ENCODE measurements around the gene SP2. TPM values are rescaled to one million over a fixed set of nuclear protein-coding genes. Genes with fewer than 3 reads are reported as not detected.
A peak's percentile ranks its signal among the peaks of the same experiment; 100 is the strongest.

SP2 gene
- total and polyA plus RNA-seq, 4 donors, result 7.5 to 18.0 (median 13.2) TPM

GRCh38 chr17:47906443-47906842, 10.4 kb downstream of the SP2 start:
- H3K4me1 ChIP-seq (ENCODE audit: control insufficient read depth in 1 of 2, insufficient read depth in 2 of 2, low read length in 2 of 2), result peaks cover 0 to 23% of the 10 kb centered on the region in 2 donors
- WGBS, 2 donors, result 57 to 66% methylated on average over 3 of the region's 3 CpGs
- no peaks in the 10 kb centered on the region for H3K27me3 ChIP-seq (ENCODE audit: control insufficient read depth in 1 of 2, insufficient read depth in 2 of 2, low read length in 1 of 2)
- no peaks in the 10 kb centered on the region for H3K9me3 ChIP-seq (ENCODE audit: control insufficient read depth, low read length)
- ATAC-seq (ENCODE audit: low FRiP score), result no peak
- intact Hi-C loops (cut with DNase I), result no loop called here
- peak overlapping the region; percentile 84 to 91 for H3K27ac ChIP-seq (ENCODE audit: low read depth in 1 of 2, low read length in 2 of 2)
- no peak for DNase-seq
- H3K36me3 ChIP-seq (ENCODE audit: control insufficient read depth in 1 of 2, insufficient read depth in 2 of 2, low read length in 1 of 2), result no peaks in the 10 kb centered on the region
- no peak overlapping the region for H3K4me3 ChIP-seq (ENCODE audit: low read length in 2 of 2)

DNA sequence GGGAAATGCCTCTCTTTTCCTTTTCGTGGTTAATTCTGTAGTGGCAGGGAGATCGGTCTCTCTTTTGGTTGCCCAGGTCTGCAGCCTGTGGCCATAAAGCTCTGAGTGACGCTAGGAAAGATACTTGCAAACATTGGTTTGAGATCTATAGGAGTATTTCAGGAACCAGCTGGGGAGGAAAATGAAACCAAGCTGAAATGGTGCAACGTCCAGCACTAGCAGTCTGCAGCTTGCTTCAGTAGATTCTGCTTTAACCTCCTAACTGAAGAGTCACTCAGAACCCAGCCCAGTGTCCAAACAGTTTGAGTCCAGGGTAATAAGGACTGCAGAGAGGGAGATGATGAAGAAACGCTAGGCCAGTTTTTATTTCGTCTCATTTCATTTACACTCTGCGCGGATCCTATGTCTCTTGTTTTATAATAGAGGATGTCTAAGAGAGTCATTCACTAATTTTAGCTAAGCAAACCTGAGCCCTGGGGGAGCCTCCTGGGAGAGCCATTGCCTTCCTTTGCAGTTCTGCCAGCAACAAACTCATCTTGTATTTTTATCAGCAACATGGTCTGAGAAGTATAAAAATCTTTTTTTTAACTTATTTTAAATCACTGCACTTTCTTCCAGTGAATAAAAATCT, 12.0 kb downstream of the SP2 start:
- 39 to 41% methylated on average over 8 of the region's 8 CpGs for WGBS, 2 donors
- ATAC-seq (ENCODE audit: low FRiP score) (no peak), DNase-seq (no peak)
- Histone ChIP-seq H3K4me1 (ENCODE audit: control insufficient read depth in 1 of 2, insufficient read depth in 2 of 2, low read length in 2 of 2) (peaks cover 0 to 23% of the 10 kb centered on the region in 2 donors), H3K27ac (ENCODE audit: low read depth in 1 of 2, low read length in 2 of 2) (peak overlapping the region; percentile 61 to 72), H3K4me3 (ENCODE audit: low read length in 2 of 2) (no peak overlapping the region), H3K9me3 (ENCODE audit: control insufficient read depth, low read length) (no peaks in the 10 kb centered on the region), H3K27me3 (ENCODE audit: control insufficient read depth in 1 of 2, insufficient read depth in 2 of 2, low read length in 1 of 2) (no peaks in the 10 kb centered on the region), H3K36me3 (ENCODE audit: control insufficient read depth in 1 of 2, insufficient read depth in 2 of 2, low read length in 1 of 2) (no peaks in the 10 kb centered on the region)
- intact Hi-C loops (cut with DNase I), result no loop called here

- intact Hi-C loops (cut with DNase I), result no loop called here
- H3K4me3 ChIP-seq (ENCODE audit: low read length in 2 of 2), result no peak overlapping the region
- no peak for ATAC-seq (ENCODE audit: low FRiP score)
- 92 to 100% methylated on average over 2 of the region's 2 CpGs for WGBS, 2 donors
- H3K27me3 ChIP-seq (ENCODE audit: control insufficient read depth in 1 of 2, insufficient read depth in 2 of 2, low read length in 1 of 2), result no peaks in the 10 kb centered on the region
- H3K36me3 ChIP-seq (ENCODE audit: control insufficient read depth in 1 of 2, insufficient read depth in 2 of 2, low read length in 1 of 2), result no peaks in the 10 kb centered on the region
- no peak overlapping the region for H3K27ac ChIP-seq (ENCODE audit: low read depth in 1 of 2, low read length in 2 of 2)
- no peaks in the 10 kb centered on the region for H3K9me3 ChIP-seq (ENCODE audit: control insufficient read depth, low read length)
- H3K4me1 ChIP-seq (ENCODE audit: control insufficient read depth in 1 of 2, insufficient read depth in 2 of 2, low read length in 2 of 2), result peaks cover 0 to 12% of the 10 kb centered on the region in 2 donors
- no peak for DNase-seq
These were observed 17.0 kb downstream of the SP2 start for GRCh38 chr17:47913050-47913449.

DNA sequence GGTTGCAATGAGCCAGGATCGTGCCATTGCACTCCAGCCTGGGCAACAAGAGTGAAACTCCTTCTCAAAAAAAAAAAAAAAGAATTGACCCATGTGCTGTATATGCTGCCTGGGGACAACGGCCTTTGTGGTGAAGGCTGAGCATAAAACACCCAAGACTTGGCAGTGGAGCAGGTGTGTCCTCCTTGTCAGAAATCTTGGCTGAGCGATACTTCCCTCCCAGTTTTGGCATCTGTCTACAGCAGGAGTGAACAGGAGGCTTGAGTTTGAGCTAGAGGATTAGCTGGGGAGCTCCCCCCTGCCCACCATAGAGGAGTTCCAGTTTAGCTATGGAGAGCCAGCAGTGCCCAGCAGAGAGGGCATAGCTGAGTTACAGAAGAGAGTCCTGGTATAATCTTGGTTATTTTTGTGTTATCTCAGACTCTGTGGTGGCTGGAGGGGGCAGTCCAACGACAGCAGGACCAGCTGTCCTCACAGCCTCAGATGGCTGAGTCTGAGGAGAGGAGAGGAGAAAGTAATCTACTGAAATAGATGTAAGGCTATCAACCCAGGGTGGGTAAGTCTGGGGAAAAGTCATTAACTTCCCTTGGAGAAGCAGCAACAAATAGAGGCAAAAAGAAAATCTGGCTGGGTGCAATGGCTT, 18.4 kb downstream of the SP2 start:
- Histone ChIP-seq H3K9me3 (ENCODE audit: control insufficient read depth, low read length) (no peaks in the 10 kb centered on the region), H3K4me1 (ENCODE audit: control insufficient read depth in 1 of 2, insufficient read depth in 2 of 2, low read length in 2 of 2) (peaks cover 0 to 6% of the 10 kb centered on the region in 2 donors), H3K4me3 (ENCODE audit: low read length in 2 of 2) (no peak overlapping the region), H3K36me3 (ENCODE audit: control insufficient read depth in 1 of 2, insufficient read depth in 2 of 2, low read length in 1 of 2) (no peaks in the 10 kb centered on the region), H3K27me3 (ENCODE audit: control insufficient read depth in 1 of 2, insufficient read depth in 2 of 2, low read length in 1 of 2) (no peaks in the 10 kb centered on the region), H3K27ac (ENCODE audit: low read depth in 1 of 2, low read length in 2 of 2) (no peak overlapping the region)
- WGBS, 2 donors, result 34 to 38% methylated on average over 4 of the region's 4 CpGs
- no peak for ATAC-seq (ENCODE audit: low FRiP score)
- intact Hi-C loops (cut with DNase I), result no loop called here
- DNase-seq, result no peak

- intact Hi-C loops (cut with DNase I), result no loop called here
- H3K27ac ChIP-seq (ENCODE audit: low read depth in 1 of 2, low read length in 2 of 2), result no peak overlapping the region
- peaks cover 0 to 3% of the 10 kb centered on the region in 2 donors for H3K4me1 ChIP-seq (ENCODE audit: control insufficient read depth in 1 of 2, insufficient read depth in 2 of 2, low read length in 2 of 2)
- no peaks in the 10 kb centered on the region for H3K9me3 ChIP-seq (ENCODE audit: control insufficient read depth, low read length)
- no peak overlapping the region for H3K4me3 ChIP-seq (ENCODE audit: low read length in 2 of 2)
- ATAC-seq (ENCODE audit: low FRiP score) (peak; percentile 50), DNase-seq (no peak)
- no peaks in the 10 kb centered on the region for H3K27me3 ChIP-seq (ENCODE audit: control insufficient read depth in 1 of 2, insufficient read depth in 2 of 2, low read length in 1 of 2)
- 50 to 57% methylated on average over 12 of the region's 12 CpGs for WGBS, 2 donors
- no peaks in the 10 kb centered on the region for H3K36me3 ChIP-seq (ENCODE audit: control insufficient read depth in 1 of 2, insufficient read depth in 2 of 2, low read length in 1 of 2)
These were observed 19.9 kb downstream of the SP2 start for GRCh38 chr17:47915776-47916398.

GRCh38 chr17:47916489-47917208, 20.6 kb downstream of the SP2 start:
- Histone ChIP-seq H3K36me3 (ENCODE audit: control insufficient read depth in 1 of 2, insufficient read depth in 2 of 2, low read length in 1 of 2) (no peaks in the 10 kb centered on the region), H3K4me1 (ENCODE audit: control insufficient read depth in 1 of 2, insufficient read depth in 2 of 2, low read length in 2 of 2) (peaks cover 0 to 3% of the 10 kb centered on the region in 2 donors), H3K27me3 (ENCODE audit: control insufficient read depth in 1 of 2, insufficient read depth in 2 of 2, low read length in 1 of 2) (no peaks in the 10 kb centered on the region), H3K4me3 (ENCODE audit: low read length in 2 of 2) (no peak overlapping the region), H3K9me3 (ENCODE audit: control insufficient read depth, low read length) (no peaks in the 10 kb centered on the region), H3K27ac (ENCODE audit: low read depth in 1 of 2, low read length in 2 of 2) (no peak overlapping the region)
- intact Hi-C loops (cut with DNase I), result no loop called here
- DNase-seq (no peak), ATAC-seq (ENCODE audit: low FRiP score) (peak; percentile 40)
- WGBS, 2 donors, result 93 to 94% methylated on average over 19 of the region's 19 CpGs

DNA sequence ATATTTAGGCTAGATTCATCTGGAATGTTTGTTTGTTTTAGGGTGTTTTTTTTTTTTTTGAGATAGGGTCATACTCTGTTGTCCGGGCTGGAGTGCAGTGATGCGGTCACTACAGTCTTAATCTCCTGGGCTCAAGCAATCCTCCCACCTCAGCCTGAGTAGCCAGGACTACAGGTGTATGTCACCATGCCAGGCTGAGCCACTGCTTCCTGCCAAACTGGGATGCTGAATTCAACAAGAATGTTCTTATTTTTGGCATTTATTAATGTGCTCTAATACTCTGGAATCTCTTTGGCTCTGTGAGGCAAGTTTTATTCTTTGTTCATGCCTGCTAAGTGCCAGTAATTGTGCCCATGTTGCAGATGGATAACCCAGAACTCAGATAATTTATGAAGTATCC, 21.5 kb downstream of the SP2 start:
- ATAC-seq (ENCODE audit: low FRiP score), result no peak
- no peak for DNase-seq
- Histone ChIP-seq H3K4me1 (ENCODE audit: control insufficient read depth in 1 of 2, insufficient read depth in 2 of 2, low read length in 2 of 2) (peaks cover 0 to 3% of the 10 kb centered on the region in 2 donors), H3K27me3 (ENCODE audit: control insufficient read depth in 1 of 2, insufficient read depth in 2 of 2, low read length in 1 of 2) (no peaks in the 10 kb centered on the region), H3K36me3 (ENCODE audit: control insufficient read depth in 1 of 2, insufficient read depth in 2 of 2, low read length in 1 of 2) (no peaks in the 10 kb centered on the region), H3K4me3 (ENCODE audit: low read length in 2 of 2) (no peak overlapping the region), H3K27ac (ENCODE audit: low read depth in 1 of 2, low read length in 2 of 2) (no peak overlapping the region), H3K9me3 (ENCODE audit: control insufficient read depth, low read length) (no peaks in the 10 kb centered on the region)
- intact Hi-C loops (cut with DNase I), result no loop called here
- 7 to 8% methylated on average over 2 of the region's 2 CpGs for WGBS, 2 donors

- no peaks in the 10 kb centered on the region for H3K27me3 ChIP-seq (ENCODE audit: control insufficient read depth in 1 of 2, insufficient read depth in 2 of 2, low read length in 1 of 2)
- intact Hi-C loops (cut with DNase I), result no loop called here
- no peaks in the 10 kb centered on the region for H3K36me3 ChIP-seq (ENCODE audit: control insufficient read depth in 1 of 2, insufficient read depth in 2 of 2, low read length in 1 of 2)
- no peaks in the 10 kb centered on the region for H3K9me3 ChIP-seq (ENCODE audit: control insufficient read depth, low read length)
- ATAC-seq (ENCODE audit: low FRiP score) (no peak), DNase-seq (no peak)
- no peak overlapping the region for H3K4me3 ChIP-seq (ENCODE audit: low read length in 2 of 2)
- peaks cover 0 to 3% of the 10 kb centered on the region in 2 donors for H3K4me1 ChIP-seq (ENCODE audit: control insufficient read depth in 1 of 2, insufficient read depth in 2 of 2, low read length in 2 of 2)
- no peak overlapping the region for H3K27ac ChIP-seq (ENCODE audit: low read depth in 1 of 2, low read length in 2 of 2)
- WGBS, 2 donors, result 8 to 14% methylated on average over 2 of the region's 2 CpGs
These were observed 22.0 kb downstream of the SP2 start for GRCh38 chr17:47918006-47918405.

Measured in aorta (tissue), 5 donors.